SK-N-SH (cell line): Measurements from ENCODE around the gene BRD2. TPM values are rescaled to one million over a fixed set of nuclear protein-coding genes. Genes with fewer than 3 reads are reported as not detected.

ENCODE experiments used
- CTCF ChIA-PET: fragments of 300-600, 350-600 bp; formaldehyde crosslinking; extraction: SDS; loops from one replicate; lab custom pipeline; 2021; lab: Yijun Ruan, JAX
- POLR2A ChIA-PET: fragments of 350-600 bp; sonication (Branson Sonifier 250); formaldehyde crosslinking; extraction: SDS; loops from one replicate; lab custom pipeline; 2020; ENCODE audit warnings: antibody characterized with exemption, inconsistent platforms; lab: Yijun Ruan, JAX
- DNase-seq: peaks from one replicate; pipeline ENCODE4 v3.0.0; 2012
- H2AFZ ChIP-seq: fragments of 200-600 bp; sonication (generic); 2 replicates; pipeline ENCODE4 v1.8.1; 2016; ENCODE audit warnings: antibody characterized with exemption, mild to moderate bottlenecking, low read depth
- H3F3A ChIP-seq: fragments of 200-600 bp; sonication (generic); replicated peaks from 2 replicates; pipeline ENCODE3; 2016; ENCODE audit warnings: antibody characterized with exemption, mild to moderate bottlenecking; ENCODE audit not compliant: insufficient read depth
- H3K27ac ChIP-seq, 2 experiments: fragments of 200-500 bp in 1 of 2; fragments of 200-600 bp in 1 of 2; sonication (Bioruptor generic) in 1 of 2; sonication (generic), shearing (Covaris generic) in 1 of 2; 2 replicates each; pipeline versions ENCODE4 v1.5.1 to v1.6.1; 2014 to 2016; ENCODE audit warnings: low read depth in 2 of 2, inconsistent platforms in 1 of 2, low read length in 1 of 2, mild to moderate bottlenecking in 1 of 2, mixed read lengths in 1 of 2
- H3K27me3 ChIP-seq: fragments of 200-600 bp; sonication (generic), shearing (Covaris generic); 2 replicates; pipeline ENCODE4 v1.6.1; 2016; ENCODE audit warnings: mixed run types; ENCODE audit not compliant: insufficient read depth
- H3K36me3 ChIP-seq, 2 experiments: fragments of 200-500 bp in 1 of 2; fragments of 200-600 bp in 1 of 2; sonication (Bioruptor generic) in 1 of 2; sonication (generic) in 1 of 2; replicated peaks in 1 of 2; 2 replicates each; pipeline versions ENCODE3 to v1.5.1; 2014 to 2016; ENCODE audit warnings: low read length in 1 of 2, mild to moderate bottlenecking in 1 of 2; ENCODE audit not compliant: insufficient read depth in 2 of 2, control insufficient read depth in 1 of 2
- H3K4me1 ChIP-seq, 2 experiments: fragments of 200-500 bp in 1 of 2; fragments of 200-600 bp in 1 of 2; sonication (Bioruptor generic) in 1 of 2; sonication (generic), shearing (Covaris generic) in 1 of 2; 2 replicates each; pipeline versions ENCODE4 v1.5.1 to v1.6.1; 2014 to 2016; ENCODE audit warnings: low read depth in 1 of 2, low read length in 1 of 2, mixed run types in 1 of 2; ENCODE audit not compliant: insufficient read depth in 2 of 2, control insufficient read depth in 1 of 2
- H3K4me2 ChIP-seq: fragments of 200-600 bp; sonication (generic), shearing (Covaris generic); 2 replicates; pipeline ENCODE4 v1.6.1; 2017; ENCODE audit warnings: mixed run types
- H3K4me3 ChIP-seq, 2 experiments: fragments of 200-500 bp in 1 of 2; fragments of 200-600 bp in 1 of 2; sonication (Bioruptor generic) in 1 of 2; sonication (generic), shearing (Covaris generic) in 1 of 2; 2 replicates each; pipeline versions ENCODE4 v1.5.1 to v1.8.1; 2014 to 2016; ENCODE audit warnings: low read depth in 2 of 2, inconsistent platforms in 1 of 2, low read length in 1 of 2, mild to moderate bottlenecking in 1 of 2, mixed read lengths in 1 of 2, moderate library complexity in 1 of 2
- H3K79me2 ChIP-seq: fragments of 200-600 bp; sonication (generic); 2 replicates; pipeline ENCODE4 v1.8.1; 2017; ENCODE audit warnings: mild to moderate bottlenecking; ENCODE audit not compliant: insufficient read depth
- H3K9ac ChIP-seq: fragments of 200-600 bp; sonication (generic); 2 replicates; pipeline ENCODE4 v1.6.1; 2017; ENCODE audit warnings: mixed run types
- H3K9me2 ChIP-seq: fragments of 200-600 bp; sonication (generic); 2 replicates; pipeline ENCODE4 v1.6.1; 2017; ENCODE audit warnings: mixed run types
- H3K9me3 ChIP-seq: fragments of 200-600 bp; sonication (generic); 2 replicates; pipeline ENCODE4 v1.6.1; 2017; ENCODE audit warnings: mixed run types, mild to moderate bottlenecking, moderate library complexity
- H4K20me1 ChIP-seq: fragments of 200-600 bp; sonication (generic); 2 replicates; pipeline ENCODE4 v1.6.1; 2017; ENCODE audit warnings: mild to moderate bottlenecking, mixed run types; ENCODE audit not compliant: insufficient read depth
- FOSL2 ChIP-seq: IDR thresholded peaks from 2 replicates; pipeline ENCODE4 v1.4.0; 2012; ENCODE audit warnings: low read depth, mild to moderate bottlenecking, moderate library complexity, borderline replicate concordance
- FOXJ3 ChIP-seq: sonication (generic); formaldehyde crosslinking; IDR thresholded peaks from 2 replicates; pipeline ENCODE4 v1.5.1; 2020; ENCODE audit warnings: mild to moderate bottlenecking, missing genetic modification reagents
- GABPA ChIP-seq: IDR thresholded peaks from 2 replicates; pipeline ENCODE4 v1.4.0; 2012; ENCODE audit warnings: low read depth, mild to moderate bottlenecking
- MEF2A ChIP-seq: IDR thresholded peaks from 2 replicates; pipeline ENCODE4 v1.4.0; 2012; ENCODE audit warnings: low read depth, borderline replicate concordance
- NFIC ChIP-seq: IDR thresholded peaks from 2 replicates; pipeline ENCODE4 v1.4.0; 2012; ENCODE audit warnings: borderline replicate concordance
- POLR2AphosphoS5 ChIP-seq: IDR thresholded peaks from 2 replicates; pipeline ENCODE4 v1.6.1; 2012; ENCODE audit warnings: low read depth, low read length
- RAD21 ChIP-seq: IDR thresholded peaks from 2 replicates; pipeline ENCODE4 v1.6.1; 2012; ENCODE audit warnings: mild to moderate bottlenecking, low read length
- RXRA ChIP-seq: IDR thresholded peaks from 2 replicates; pipeline ENCODE4 v1.4.0; 2012; ENCODE audit warnings: low read depth, mild to moderate bottlenecking, borderline replicate concordance
- SIN3A ChIP-seq: IDR thresholded peaks from 2 replicates; pipeline ENCODE4 v1.6.1; 2012; ENCODE audit warnings: low read depth, mild to moderate bottlenecking, low read length, moderate library complexity, borderline replicate concordance
- YY1 ChIP-seq: IDR thresholded peaks from 2 replicates; pipeline ENCODE4 v1.4.0; 2012; ENCODE audit warnings: low read depth, mild to moderate bottlenecking
- WGBS: methylation state at CpG from one replicate; pipeline ENCODE4 v1.1.6; 2017; ENCODE audit warnings: low lambda C conversion rate; 5-methylcytosine and 5-hydroxymethylcytosine counted together
- polyA plus RNA-seq, 3 experiments: library from polyadenylated mRNA; depleted of rRNA; stranded (reverse); fragments of >200 nt; gene quantifications; 2 replicates each; pipeline ENCODE4 v1.2.3, GENCODE V29; 2012
- TF ChIP-seq, protein P1 (sequence below): fragments of 150-350 bp; IDR thresholded peaks from 2 replicates; pipeline ENCODE4 v1.6.1; 2016; ENCODE audit warnings: mild to moderate bottlenecking, low read depth, low read length
- TF ChIP-seq, protein P2 (sequence below): fragments of 200-600 bp; sonication (generic); IDR thresholded peaks from 2 replicates; pipeline ENCODE4 v1.6.1; 2017; ENCODE audit warnings: antibody characterized with exemption, mild to moderate bottlenecking, moderate library complexity
- TF ChIP-seq, protein P3 (sequence below): IDR thresholded peaks from 2 replicates; pipeline ENCODE4 v1.4.0; 2012; ENCODE audit warnings: low read depth, borderline replicate concordance

BRD2 gene
- polyA plus RNA-seq, 1 of the 3 experiments (the other 2 are of a cell fraction): 104 TPM

DNA sequence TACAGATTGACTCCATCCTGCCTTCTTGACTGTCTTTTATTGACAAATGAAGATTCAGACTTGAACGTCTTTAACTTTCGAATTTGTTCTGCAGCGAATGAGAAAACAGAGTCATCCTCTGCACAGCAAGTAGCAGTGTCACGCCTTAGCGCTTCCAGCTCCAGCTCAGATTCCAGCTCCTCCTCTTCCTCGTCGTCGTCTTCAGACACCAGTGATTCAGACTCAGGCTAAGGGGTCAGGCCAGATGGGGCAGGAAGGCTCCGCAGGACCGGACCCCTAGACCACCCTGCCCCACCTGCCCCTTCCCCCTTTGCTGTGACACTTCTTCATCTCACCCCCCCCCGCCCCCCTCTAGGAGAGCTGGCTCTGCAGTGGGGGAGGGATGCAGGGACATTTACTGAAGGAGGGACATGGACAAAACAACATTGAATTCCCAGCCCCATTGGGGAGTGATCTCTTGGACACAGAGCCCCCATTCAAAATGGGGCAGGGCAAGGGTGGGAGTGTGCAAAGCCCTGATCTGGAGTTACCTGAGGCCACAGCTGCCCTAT lies 12.2 kb downstream of the BRD2 start:
- 93% methylated on average over 11 of the region's 11 CpGs for WGBS
- H3K79me2 ChIP-seq: peaks cover 56% of the 10 kb centered on the region

More for the DNA sequence above, 12.2 kb downstream of the BRD2 start:
- H3K27ac ChIP-seq: peak overlapping the region in 1 of 2 experiments; percentile 18; a peak in 1 of 4 replicates
- peaks cover 12 to 16% of the 10 kb centered on the region in 2 experiments for H3K4me1 ChIP-seq
- peaks cover 75 to 77% of the 10 kb centered on the region in 2 experiments for H3K36me3 ChIP-seq
- peaks cover 98% of the 10 kb centered on the region for H3F3A ChIP-seq
- H3K9ac ChIP-seq: no peak overlapping the region
- peaks cover 89% of the 10 kb centered on the region for H4K20me1 ChIP-seq
- H2AFZ ChIP-seq: no peak overlapping the region
- POLR2A ChIA-PET: interaction anchor here (2.2 kb wide), 1 partner anchor 9 kb away, joined by 13 read pairs; no protein-coding TSS in a partner anchor
- H3K4me3 ChIP-seq: no peak overlapping the region
- H3K9me2 ChIP-seq: no peaks in the 10 kb centered on the region
- no peak for DNase-seq
- CTCF ChIA-PET: interaction anchor here (0.7 to 16.2 kb wide), 10 partner anchors 10 to 268 kb away, joined by 3 to 391 read pairs (median 6); partner anchors contain the start of genes BRD2, HLA-DMA, HLA-DMB and TAP2
- H3K9me3 ChIP-seq: no peaks in the 10 kb centered on the region
- TF ChIP-seq YY1 (no peak), MEF2A (no peak), RXRA (no peak), NFIC (no peak), SIN3A (no peak), RAD21 (no peak), GABPA (no peak), FOSL2 (no peak), POLR2AphosphoS5 (no peak), FOXJ3 (CRISPR knock-in tag) (no peak)
- TF ChIP-seq, protein P1, sequence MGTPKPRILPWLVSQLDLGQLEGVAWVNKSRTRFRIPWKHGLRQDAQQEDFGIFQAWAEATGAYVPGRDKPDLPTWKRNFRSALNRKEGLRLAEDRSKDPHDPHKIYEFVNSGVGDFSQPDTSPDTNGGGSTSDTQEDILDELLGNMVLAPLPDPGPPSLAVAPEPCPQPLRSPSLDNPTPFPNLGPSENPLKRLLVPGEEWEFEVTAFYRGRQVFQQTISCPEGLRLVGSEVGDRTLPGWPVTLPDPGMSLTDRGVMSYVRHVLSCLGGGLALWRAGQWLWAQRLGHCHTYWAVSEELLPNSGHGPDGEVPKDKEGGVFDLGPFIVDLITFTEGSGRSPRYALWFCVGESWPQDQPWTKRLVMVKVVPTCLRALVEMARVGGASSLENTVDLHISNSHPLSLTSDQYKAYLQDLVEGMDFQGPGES: no peak
- TF ChIP-seq, protein P2, sequence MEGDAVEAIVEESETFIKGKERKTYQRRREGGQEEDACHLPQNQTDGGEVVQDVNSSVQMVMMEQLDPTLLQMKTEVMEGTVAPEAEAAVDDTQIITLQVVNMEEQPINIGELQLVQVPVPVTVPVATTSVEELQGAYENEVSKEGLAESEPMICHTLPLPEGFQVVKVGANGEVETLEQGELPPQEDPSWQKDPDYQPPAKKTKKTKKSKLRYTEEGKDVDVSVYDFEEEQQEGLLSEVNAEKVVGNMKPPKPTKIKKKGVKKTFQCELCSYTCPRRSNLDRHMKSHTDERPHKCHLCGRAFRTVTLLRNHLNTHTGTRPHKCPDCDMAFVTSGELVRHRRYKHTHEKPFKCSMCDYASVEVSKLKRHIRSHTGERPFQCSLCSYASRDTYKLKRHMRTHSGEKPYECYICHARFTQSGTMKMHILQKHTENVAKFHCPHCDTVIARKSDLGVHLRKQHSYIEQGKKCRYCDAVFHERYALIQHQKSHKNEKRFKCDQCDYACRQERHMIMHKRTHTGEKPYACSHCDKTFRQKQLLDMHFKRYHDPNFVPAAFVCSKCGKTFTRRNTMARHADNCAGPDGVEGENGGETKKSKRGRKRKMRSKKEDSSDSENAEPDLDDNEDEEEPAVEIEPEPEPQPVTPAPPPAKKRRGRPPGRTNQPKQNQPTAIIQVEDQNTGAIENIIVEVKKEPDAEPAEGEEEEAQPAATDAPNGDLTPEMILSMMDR: no peak
- TF ChIP-seq, protein P3, sequence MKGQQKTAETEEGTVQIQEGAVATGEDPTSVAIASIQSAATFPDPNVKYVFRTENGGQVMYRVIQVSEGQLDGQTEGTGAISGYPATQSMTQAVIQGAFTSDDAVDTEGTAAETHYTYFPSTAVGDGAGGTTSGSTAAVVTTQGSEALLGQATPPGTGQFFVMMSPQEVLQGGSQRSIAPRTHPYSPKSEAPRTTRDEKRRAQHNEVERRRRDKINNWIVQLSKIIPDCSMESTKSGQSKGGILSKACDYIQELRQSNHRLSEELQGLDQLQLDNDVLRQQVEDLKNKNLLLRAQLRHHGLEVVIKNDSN: no peak
- H3K4me2 ChIP-seq: no peak overlapping the region
- no peaks in the 10 kb centered on the region for H3K27me3 ChIP-seq
